ENCODE results near the gene UPK2.

GRCh38 chr11:118915396-118915795 lies 40.7 kb upstream of the UPK2 start:
- TF ChIP-seq EGR1 (IDR thresholded peaks at IDR 0.05; ENCODE audit: borderline replicate concordance in 1 of 2, low read depth in 2 of 2, low read length in 2 of 2) (no peak), CTCF (IDR thresholded peaks at IDR 0.05 in 2 of 3, conservative IDR thresholded peaks at IDR 0.05 in 1 of 3; ENCODE audit: control insufficient read depth in 2 of 3, extremely low read depth in 1 of 3, insufficient read depth in 1 of 3, low read depth in 3 of 3, low read length in 3 of 3) (no peak), ZSCAN29 (IDR thresholded peaks at IDR 0.05) (no peak), JUND (IDR thresholded peaks at IDR 0.05; ENCODE audit: low read depth, low read length) (no peak)
